ENCODE measurements around the gene TBC1D8.

GRCh38 chr2:101175991-101176390, 24.8 kb upstream of the TBC1D8 start:
- no peak for TF ChIP-seq CTCF (IDR thresholded peaks at IDR 0.05; ENCODE audit: insufficient read depth, low read length)
- no peak for TF ChIP-seq POLR2AphosphoS5 (IDR thresholded peaks at IDR 0.05; ENCODE audit: low read depth)
- no peak for TF ChIP-seq GABPA (IDR thresholded peaks at IDR 0.05; ENCODE audit: low read depth)
- TF ChIP-seq REST (IDR thresholded peaks at IDR 0.05; ENCODE audit: insufficient replicate concordance, low read depth), result no peak
- TF ChIP-seq SPI1 (IDR thresholded peaks at IDR 0.05; ENCODE audit: borderline replicate concordance, low read depth), result no peak

Data from HL-60 (cell line).